Urinary bladder (tissue), 4 donors: ENCODE results near the gene GSS. TPM values are rescaled to one million over a fixed set of nuclear protein-coding genes. Genes with fewer than 3 reads are reported as not detected.

ENCODE experiments used
- DNase-seq: peaks from one replicate; pipeline ENCODE4 v3.0.0-alpha.2; 2015; ENCODE audit errors: extremely low spot score
- H3K27ac ChIP-seq: one replicate; pipeline ENCODE4 v1.5.1; 2013; ENCODE audit warnings: low read depth, mild to moderate bottlenecking, moderate library complexity
- H3K36me3 ChIP-seq: one replicate; pipeline ENCODE4 v1.6.1; 2013; ENCODE audit warnings: mild to moderate bottlenecking, moderate library complexity; ENCODE audit not compliant: insufficient read depth
- H3K4me1 ChIP-seq: one replicate; pipeline ENCODE4 v1.6.1; 2013; ENCODE audit warnings: mild to moderate bottlenecking, moderate library complexity; ENCODE audit not compliant: insufficient read depth
- H3K4me3 ChIP-seq: one replicate; pipeline ENCODE4 v1.5.1; 2013; ENCODE audit warnings: low read depth, low read length
- WGBS: extraction: QIAGEN DNeasy Blood & Tissue Kit; methylation state at CpG from one replicate; pipeline ENCODE4 v1.1.7; 2013; 5-methylcytosine and 5-hydroxymethylcytosine counted together
- polyA plus RNA-seq: library from polyadenylated mRNA; stranded (reverse); fragments of 200-250 nt; gene quantifications from one replicate; pipeline ENCODE4 v1.2.3, GENCODE V29; 2013
- total RNA-seq: library from RNA; depleted of rRNA; stranded (reverse); fragments of >200 nt; gene quantifications from one replicate; pipeline ENCODE4 v1.2.3, GENCODE V29; 2014
- donor health status: healthy with polysubstance abuse.
- donor health status: healthy.

GSS gene
- 24.9 TPM for total RNA-seq
- 27.2 TPM for polyA plus RNA-seq

DNA sequence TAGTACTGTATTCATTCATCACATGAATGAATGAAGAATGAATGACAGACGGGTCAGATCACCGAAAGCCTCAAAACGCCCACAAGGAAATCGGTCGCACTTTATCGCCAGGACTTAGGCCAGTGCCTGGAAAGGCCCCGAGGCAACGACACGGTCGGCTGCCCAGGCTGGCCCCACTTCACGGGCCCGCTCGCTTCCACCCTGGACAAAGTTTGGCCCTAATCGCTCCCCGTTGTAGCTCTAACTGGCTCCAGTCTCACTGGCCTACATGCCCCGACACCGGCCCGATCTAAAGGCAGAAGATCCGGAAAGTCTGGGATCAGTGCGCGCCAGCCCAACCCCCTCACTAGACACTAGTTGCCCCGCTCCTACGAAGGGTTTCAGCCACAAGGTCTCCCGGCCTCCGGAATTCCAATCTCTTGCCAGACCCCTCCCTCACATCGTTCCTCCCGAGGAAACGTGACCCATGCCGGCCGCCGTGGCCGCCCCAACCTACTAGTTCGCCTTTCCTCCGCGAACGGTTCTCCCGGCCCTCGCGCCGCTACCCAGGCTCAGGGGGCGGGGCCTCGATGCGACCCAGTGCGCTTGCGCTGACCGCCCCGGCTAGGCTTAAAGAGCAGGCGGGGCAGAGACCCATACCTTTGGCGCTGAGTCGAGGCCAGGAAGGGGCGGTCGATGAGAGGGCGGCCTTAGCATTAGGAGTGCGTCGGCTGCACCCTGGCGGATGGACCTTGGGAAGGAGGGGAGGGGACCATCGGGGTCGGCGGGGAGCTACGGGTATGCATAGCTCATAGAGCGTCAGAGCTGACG is at the start of gene GSS, which contains the start of gene MYH7B:
TSS of gene GSS (minus strand) at position 576 of the 810 bp plus-strand sequence. CDS start 3,954 bp downstream, outside the sequence.
TSS of gene MYH7B (plus strand) at position 638 of the 810 bp plus-strand sequence. CDS start 22,138 bp downstream, outside the sequence.
- DNase-seq = peak; percentile 89
- WGBS = under 1% methylated on average over 62 of the region's 62 CpGs

DNA sequence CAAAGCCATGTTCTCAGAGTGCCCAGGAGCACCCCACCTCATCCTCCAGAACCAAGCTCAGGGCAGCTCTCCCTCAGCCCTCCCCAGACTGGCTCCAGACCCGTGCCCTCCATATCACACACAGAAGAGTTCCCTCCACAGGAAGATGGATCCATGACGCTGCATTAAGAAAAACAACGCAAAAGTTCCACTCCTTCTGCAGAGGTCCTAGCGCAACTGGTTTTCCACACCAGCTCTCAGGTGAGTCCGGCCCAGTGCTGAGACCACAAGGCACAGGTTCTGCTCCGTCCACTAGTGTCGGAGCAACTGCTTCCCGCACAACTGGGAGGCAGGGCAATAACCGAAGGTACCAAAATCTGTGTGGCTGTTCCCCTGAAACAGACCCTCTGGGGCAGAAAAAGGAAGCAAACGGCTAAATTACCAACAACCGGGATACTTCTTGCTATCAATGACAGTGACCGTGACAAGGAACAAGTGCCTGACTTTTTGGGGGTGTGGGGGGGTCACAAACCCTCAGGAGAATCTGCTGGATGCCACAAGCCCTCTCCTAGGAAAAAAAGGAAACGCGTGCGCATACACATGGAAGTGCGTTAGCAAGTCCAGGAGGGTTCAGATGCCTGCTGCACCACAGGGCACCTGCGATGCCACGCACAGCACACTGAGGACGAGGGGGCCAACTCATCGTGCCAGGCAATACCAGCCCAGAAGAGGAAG is 49.3 kb upstream of the GSS start:
- Histone ChIP-seq H3K27ac (no peak overlapping the region), H3K4me1 (no peaks in the 10 kb centered on the region), H3K36me3 (peaks cover 5% of the 10 kb centered on the region), H3K4me3 (no peak overlapping the region)
- DNase-seq = no peak
- WGBS = 93% methylated on average over 20 of the region's 20 CpGs

More for the DNA sequence above, at the start of gene GSS, which contains the start of gene MYH7B:
- Histone ChIP-seq H3K27ac (peak within 1 kb of the TSS; percentile 72), H3K4me1 (no peaks in the 10 kb centered on the region), H3K4me3 (peak within 1 kb of the TSS; percentile 55), H3K36me3 (no peaks in the 10 kb centered on the region)

DNA sequence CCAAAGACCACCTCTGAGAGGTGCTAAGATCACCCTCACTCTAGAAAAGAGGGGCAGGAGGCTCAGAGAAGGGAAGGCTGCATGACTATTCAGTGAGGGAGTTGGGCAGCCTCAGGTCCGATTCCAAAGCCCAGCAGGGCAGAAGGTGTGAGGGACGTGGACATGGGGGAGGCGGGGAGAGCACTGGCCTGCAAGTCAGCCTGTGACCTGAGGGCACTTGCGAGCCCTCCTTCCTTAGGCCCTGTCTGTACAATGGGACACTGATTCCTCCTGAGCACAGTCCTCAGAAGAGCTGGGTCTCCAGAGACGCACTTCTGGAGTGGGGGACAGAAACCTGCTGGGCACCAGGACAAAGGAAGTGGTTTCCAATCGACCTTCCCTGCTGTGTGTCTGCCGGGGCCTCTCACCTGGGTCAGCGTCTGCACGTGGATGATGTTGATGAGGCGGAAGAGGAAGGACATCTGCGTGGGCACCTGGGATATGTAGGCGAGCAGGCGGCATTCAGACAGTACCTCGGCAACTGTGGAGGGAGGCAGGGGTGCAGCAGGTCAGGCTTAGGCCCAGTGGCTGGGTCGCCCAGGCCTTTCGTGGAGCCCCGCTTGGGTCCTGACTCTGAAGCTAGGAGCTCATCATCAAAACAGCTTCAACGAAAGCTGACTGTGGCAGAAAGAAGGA is 48.6 kb upstream of the GSS start:
- whole genome bisulfite sequencing = 85% methylated on average over 18 of the region's 18 CpGs
- H3K4me1 ChIP-seq = no peaks in the 10 kb centered on the region
- DNase-seq = no peak
- peaks cover 5% of the 10 kb centered on the region for H3K36me3 ChIP-seq
- H3K4me3 ChIP-seq = no peak overlapping the region
- H3K27ac ChIP-seq = no peak overlapping the region

DNA sequence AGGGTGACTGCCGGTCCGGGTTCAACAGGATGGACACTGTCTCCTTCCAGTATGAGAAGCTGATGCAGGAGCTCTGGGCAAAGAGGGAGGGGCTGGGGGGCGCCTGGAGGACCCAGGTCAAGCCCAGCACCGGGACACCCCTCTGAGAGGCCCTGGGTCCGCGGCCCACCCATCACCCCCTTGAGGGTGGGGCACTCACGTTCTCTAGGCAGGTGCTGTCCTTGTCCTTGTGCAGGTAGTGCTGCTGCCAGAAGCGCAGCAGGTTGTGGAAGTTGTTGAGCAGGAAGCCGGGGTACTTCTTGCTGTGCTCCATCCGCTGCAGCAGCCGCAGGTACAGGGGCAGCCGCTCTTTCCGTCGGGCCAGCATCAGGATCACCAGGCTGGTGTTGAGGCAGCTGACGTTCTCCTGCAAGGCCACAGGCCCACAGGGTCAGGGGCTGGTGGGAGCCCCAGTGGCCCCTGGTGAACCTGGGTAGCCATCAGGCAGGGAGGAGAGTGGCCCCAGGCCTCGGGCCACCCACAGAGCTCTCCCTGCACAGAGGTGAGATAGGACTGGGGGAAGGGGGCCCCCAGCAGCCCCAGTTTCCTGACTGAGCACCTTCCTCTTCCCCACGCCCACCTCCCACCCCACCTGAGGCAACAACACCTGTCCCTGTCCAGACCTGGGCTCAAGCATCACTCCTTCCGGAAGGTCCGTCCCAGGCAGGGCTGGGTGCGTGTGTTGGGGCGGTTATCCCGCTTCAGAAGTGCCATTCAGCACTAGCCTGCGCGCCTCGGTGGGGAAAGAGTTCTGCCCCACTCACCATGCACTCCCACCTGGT is 47.8 kb upstream of the GSS start:
- 92% methylated on average over 25 of the region's 25 CpGs for WGBS
- no peaks in the 10 kb centered on the region for H3K4me1 ChIP-seq
- peaks cover 5% of the 10 kb centered on the region for H3K36me3 ChIP-seq
- no peak for DNase-seq
- H3K27ac ChIP-seq = no peak overlapping the region
- no peak overlapping the region for H3K4me3 ChIP-seq

DNA sequence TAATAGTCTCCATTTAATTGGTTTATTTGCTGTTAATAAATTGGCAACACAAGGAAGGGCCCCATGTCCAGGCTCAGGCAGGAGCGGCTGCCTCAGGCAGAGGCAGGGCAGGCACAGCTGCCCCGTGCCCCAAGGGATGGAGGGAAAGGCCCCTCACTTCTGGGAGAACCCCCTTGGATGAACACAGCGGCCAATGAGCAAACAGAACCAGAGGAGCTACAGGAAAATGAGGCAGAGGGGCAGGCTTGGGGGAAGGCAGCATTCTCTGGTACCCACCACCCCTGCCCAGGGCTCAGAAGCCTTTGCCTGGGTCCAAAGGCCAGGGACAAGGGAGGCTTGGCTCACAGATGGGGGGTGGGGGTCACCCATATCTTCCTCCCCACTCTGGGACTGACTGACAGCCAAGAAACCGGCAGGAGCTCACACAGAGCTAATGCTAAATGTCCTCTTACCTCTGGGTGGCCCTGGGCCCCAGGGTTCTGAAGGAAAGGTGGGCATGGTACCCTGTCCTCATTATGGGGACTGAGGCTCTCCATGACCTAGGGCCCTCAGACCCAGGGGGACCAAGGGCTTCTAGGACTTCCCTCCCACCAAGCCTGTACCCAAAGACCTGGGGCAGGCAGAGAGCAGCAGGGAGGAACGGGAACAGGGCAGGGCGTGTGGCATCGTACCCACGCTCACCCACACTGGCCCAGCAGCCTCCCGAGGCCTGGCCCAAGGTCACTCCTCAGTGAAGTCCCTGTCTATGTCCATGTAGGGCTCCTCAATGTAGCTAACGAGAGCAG is 47.0 kb upstream of the GSS start:
- H3K4me3 ChIP-seq = no peak overlapping the region
- H3K36me3 ChIP-seq = peaks cover 5% of the 10 kb centered on the region
- 82% methylated on average over 10 of the region's 10 CpGs for WGBS
- no peak overlapping the region for H3K27ac ChIP-seq
- no peak for DNase-seq
- H3K4me1 ChIP-seq = no peaks in the 10 kb centered on the region

DNA sequence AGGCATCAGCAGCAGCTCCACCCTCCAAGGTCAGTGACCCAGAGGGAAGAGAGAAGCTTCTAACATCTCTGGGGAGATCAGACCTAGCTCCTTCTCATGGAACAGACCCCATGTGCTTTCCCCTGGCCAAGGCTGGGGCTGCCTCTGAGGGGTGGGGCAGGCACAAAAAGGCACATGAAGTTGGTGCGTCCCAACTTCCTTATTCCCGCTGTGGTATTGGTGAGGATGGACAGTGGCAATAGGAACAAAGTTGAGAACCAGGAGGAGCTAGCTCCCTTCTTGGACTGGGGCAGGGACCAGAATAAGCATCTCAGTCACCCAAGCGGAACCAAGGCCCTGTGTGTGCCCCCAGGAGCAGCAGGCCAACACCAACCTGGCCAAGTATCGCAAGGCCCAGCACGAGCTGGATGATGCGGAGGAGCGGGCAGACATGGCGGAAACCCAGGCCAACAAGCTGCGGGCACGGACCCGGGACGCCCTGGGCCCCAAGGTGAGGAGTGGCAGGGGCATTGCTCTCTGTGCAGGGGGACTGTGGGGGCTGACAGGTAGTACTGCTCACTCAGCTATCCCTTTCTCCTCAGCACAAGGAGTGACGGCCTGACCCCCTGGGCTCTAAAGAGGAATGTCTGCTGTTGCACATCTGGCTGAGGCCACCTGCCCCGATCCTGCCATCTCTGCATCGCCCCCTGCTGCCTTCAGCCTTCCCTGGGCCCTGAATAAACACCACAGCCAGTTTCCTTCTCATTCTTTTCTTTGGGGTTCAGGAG is 46.2 kb upstream of the GSS start:
- no peak overlapping the region for H3K27ac ChIP-seq
- H3K36me3 ChIP-seq = peaks cover 3% of the 10 kb centered on the region
- 89% methylated on average over 15 of the region's 15 CpGs for WGBS
- no peaks in the 10 kb centered on the region for H3K4me1 ChIP-seq
- DNase-seq = no peak
- H3K4me3 ChIP-seq = no peak overlapping the region

DNA sequence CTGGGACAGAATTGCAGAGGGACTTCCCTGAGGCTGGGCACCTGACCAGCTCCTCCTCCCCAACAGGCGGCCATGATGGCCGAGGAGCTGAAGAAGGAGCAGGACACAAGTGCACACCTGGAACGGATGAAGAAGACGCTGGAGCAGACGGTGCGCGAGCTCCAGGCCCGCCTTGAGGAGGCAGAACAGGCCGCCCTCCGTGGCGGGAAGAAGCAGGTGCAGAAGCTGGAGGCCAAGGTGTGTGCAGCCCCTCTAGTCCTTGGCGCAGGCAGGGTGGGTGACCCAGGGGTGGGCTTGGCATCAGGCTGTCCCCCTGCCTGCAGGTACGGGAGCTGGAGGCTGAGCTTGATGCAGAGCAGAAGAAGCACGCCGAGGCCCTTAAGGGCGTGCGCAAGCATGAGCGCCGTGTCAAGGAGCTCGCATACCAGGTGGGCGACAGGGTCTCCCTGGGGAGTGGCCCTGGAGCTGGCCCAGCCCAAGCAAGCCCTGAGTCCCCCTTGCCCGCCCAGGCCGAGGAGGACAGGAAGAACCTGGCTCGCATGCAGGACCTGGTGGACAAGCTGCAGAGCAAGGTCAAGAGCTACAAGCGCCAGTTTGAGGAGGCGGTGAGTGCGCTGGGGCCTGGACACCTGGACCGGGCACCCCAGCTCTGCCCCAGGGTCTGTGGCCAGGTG is 45.5 kb upstream of the GSS start:
- Histone ChIP-seq H3K27ac (no peak overlapping the region), H3K36me3 (peaks cover 3% of the 10 kb centered on the region), H3K4me3 (no peak overlapping the region), H3K4me1 (no peaks in the 10 kb centered on the region)
- WGBS = 93% methylated on average over 28 of the region's 28 CpGs
- no peak for DNase-seq

DNA sequence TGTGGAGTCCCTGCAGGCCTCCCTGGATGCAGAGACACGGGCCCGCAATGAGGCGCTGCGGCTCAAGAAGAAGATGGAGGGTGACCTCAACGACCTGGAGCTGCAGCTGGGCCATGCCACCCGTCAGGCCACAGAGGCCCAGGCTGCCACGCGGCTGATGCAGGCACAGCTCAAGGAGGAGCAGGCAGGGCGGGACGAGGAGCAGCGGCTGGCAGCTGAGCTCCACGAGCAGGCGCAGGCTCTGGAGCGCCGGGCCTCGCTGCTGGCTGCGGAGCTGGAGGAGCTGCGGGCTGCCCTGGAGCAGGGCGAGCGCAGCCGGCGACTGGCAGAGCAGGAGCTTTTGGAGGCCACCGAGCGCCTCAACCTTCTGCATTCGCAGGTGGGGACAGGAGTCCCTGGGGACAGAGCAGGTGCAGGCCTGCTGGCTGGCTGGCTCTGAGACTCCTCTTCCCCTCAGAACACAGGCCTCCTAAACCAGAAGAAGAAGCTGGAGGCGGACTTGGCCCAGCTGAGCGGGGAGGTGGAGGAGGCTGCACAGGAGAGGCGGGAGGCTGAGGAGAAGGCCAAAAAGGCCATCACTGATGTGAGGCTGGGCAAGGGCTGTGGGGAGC is 44.8 kb upstream of the GSS start:
- 90% methylated on average over 28 of the region's 28 CpGs for WGBS
- no peak overlapping the region for H3K4me3 ChIP-seq
- H3K36me3 ChIP-seq = peaks cover 3% of the 10 kb centered on the region
- H3K4me1 ChIP-seq = no peaks in the 10 kb centered on the region
- no peak overlapping the region for H3K27ac ChIP-seq
- no peak for DNase-seq

DNA sequence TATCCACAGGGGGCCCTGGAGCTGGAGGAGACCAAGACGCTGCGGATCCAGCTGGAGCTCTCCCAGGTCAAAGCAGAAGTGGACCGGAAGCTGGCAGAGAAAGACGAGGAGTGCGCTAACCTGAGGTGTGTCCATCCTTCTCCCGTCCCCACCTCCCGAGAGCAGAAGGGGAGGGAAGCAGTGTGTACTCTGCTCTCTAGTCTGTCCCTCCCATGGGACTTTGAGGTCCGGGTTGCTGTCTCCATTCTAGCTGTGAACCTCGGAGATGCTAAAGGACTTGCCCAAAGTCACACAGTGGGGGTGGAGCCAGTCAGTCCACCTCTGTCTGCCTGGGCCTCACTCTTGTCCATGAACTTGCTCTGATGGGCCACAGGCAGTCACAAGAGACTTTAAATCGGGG is 44.2 kb upstream of the GSS start:
- H3K27ac ChIP-seq = no peak overlapping the region
- no peaks in the 10 kb centered on the region for H3K4me1 ChIP-seq
- WGBS = 76% methylated on average over 10 of the region's 10 CpGs
- DNase-seq = no peak
- peaks cover 3% of the 10 kb centered on the region for H3K36me3 ChIP-seq
- no peak overlapping the region for H3K4me3 ChIP-seq

DNA sequence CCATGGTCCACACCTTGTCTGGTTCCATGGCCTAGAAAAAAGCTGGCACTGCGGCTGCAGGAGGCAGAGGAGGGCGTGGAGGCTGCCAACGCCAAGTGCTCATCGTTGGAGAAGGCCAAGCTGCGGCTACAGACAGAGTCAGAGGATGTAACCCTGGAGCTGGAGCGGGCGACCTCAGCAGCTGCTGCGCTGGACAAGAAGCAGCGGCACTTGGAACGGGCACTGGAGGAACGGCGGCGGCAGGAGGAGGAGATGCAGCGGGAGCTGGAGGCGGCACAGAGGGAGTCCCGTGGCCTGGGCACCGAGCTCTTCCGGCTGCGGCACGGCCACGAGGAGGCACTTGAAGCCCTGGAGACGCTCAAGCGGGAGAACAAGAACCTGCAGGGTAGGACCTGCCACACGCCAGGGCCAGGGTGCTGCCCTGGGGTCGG is 43.4 kb upstream of the GSS start:
- no peaks in the 10 kb centered on the region for H3K4me1 ChIP-seq
- no peak for DNase-seq
- WGBS = 93% methylated on average over 25 of the region's 25 CpGs
- H3K36me3 ChIP-seq = peaks cover 3% of the 10 kb centered on the region
- H3K27ac ChIP-seq = no peak overlapping the region
- H3K4me3 ChIP-seq = no peak overlapping the region

DNA sequence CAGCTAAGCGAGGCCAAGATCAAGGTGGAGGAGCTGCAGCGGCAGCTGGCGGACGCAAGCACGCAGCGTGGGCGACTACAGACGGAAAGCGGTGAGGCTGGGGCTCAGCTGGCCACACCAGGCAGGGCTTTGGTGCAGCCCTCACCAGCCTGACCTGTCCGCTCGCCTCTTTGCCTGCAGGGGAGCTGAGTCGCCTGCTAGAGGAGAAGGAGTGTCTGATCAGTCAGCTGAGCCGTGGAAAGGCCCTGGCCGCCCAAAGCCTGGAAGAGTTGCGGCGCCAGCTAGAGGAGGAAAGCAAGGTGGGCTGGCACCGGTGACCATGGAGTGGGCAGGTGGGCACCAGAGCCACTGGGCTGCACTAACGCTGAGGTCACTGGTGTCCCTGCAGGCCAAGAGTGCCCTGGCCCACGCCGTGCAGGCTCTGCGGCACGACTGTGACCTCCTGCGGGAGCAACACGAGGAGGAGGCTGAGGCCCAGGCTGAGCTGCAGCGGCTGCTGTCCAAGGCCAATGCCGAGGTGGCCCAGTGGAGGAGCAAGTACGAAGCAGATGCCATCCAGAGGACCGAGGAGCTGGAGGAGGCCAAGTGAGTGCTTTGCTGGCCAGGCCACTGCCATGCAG is 42.8 kb upstream of the GSS start:
- WGBS = 90% methylated on average over 28 of the region's 28 CpGs
- peaks cover 3% of the 10 kb centered on the region for H3K36me3 ChIP-seq

More for the DNA sequence above, 42.8 kb upstream of the GSS start:
- Histone ChIP-seq H3K27ac (no peak overlapping the region), H3K4me3 (no peak overlapping the region), H3K4me1 (no peaks in the 10 kb centered on the region)
- DNase-seq = no peak
